ENCODE results near the gene EEF1A2.

EEF1A2 gene

DNA sequence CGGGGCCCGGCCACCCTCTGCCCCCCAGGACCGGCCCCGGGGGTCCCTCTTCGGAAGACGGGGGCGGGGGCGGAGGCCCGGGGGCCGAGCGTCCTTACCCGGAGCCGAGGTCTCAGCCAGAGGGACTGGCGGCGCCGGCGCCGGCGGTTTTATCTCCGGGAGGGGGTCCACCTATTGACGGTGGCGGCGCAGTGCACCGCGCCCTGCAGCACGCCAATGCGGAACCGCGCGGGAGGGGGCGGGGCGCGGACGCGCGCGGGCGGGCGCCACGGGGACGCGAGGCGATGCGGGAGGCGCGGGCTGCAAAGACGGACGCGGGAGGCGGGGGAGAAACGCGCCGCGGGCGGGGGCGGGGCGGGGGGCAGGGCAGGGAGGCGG lies at the start of gene EEF1A2:
Gene EEF1A2, minus strand, starts transcription at position 124 of the 378 bp plus-strand sequence. CDS start 1,320 bp downstream, outside the sequence.
- Mint-ChIP-seq H3K4me3 (peak within 1 kb of the TSS; percentile 46 to 66), H3K27ac (no peak within 1 kb of the TSS), H3K9me3 (no peaks in the 10 kb centered on the region), H3K27me3 (peaks cover 12 to 35% of the 10 kb centered on the region in 2 donors), H3K4me1 (peaks cover 7 to 20% of the 10 kb centered on the region in 2 donors), H3K36me3 (no peaks in the 10 kb centered on the region)
- no peak for DNase-seq
- peak; percentile 40 to 45 for ATAC-seq (replicated peaks)

DNA sequence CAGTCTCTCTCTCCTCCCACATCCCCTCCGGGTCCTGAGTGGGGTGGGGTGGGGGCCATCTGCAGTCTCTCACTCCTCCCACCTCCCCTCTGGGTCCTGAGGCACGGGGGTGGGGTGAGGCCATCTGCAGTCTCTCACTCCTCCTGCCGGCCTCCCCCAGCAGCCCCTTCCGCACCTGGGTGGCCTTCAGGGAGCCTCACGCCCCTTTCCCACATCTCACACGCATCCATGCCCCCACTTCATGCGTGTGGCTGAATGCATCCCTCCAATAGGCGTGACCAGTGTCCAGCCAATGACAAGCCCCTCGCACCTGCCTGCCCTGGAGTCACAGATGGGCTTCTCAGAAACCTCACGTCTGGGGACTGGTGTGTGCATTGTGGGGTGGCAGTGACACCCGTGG lies 49.7 kb upstream of the EEF1A2 start:
- H3K27ac Mint-ChIP-seq, result peak overlapping the region; percentile 31

DNA sequence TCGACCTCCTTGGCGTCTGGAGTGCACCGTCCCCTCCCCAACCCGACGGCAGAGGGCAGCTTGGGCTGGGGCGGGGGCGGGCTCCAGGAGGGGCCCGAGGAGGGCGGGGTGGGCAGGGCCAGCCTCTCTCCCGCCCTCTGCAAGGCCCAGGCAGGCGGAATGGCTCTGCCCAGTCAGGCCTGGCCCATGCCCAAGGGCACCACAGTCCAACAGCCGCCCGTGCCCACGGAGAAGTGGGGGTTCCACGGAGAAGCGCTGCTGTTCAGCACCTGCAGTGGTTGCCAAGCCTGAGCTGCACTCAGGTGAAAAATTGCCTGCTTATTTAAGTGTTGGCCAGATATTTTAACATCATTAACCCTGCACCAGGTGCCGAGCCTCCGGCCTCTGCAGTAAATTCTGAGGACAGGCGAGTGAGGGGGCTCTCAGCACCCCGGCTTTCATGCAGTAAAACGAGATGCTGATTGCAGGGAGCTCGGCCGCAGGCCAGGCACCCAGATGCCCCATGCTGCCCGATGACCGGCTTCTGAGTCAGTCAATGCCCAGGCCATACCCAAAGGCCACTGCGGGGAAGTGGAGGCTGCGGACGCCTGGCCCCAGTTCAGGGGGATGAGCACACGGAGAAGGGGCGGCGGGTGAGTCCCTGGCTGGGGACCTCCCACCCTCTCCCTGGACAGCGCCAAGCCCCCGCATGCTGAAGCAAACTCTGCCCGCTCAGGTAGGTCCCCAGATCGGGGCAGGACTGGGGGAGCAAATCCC lies 49.0 kb upstream of the EEF1A2 start, which contains the start of gene SRMS:
Gene SRMS, minus strand, starts transcription at position 25 of the 756 bp plus-strand sequence. CDS start 286 bp downstream, outside the sequence.
- H3K36me3 Mint-ChIP-seq, result no peaks in the 10 kb centered on the region
- DNase-seq (no peak), ATAC-seq (replicated peaks) (no peak)
- no peak within 1 kb of the TSS for H3K27ac Mint-ChIP-seq
- H3K9me3 Mint-ChIP-seq, result no peaks in the 10 kb centered on the region
- H3K27me3 Mint-ChIP-seq, result peaks cover 7 to 24% of the 10 kb centered on the region in 2 donors
- H3K4me1 Mint-ChIP-seq, result peaks cover 35 to 55% of the 10 kb centered on the region in 2 donors
- H3K4me3 Mint-ChIP-seq, result no peak within 1 kb of the TSS

More for the DNA sequence above, 49.7 kb upstream of the EEF1A2 start:
- peaks cover 33 to 58% of the 10 kb centered on the region in 2 donors for H3K4me1 Mint-ChIP-seq
- no peaks in the 10 kb centered on the region for H3K36me3 Mint-ChIP-seq
- H3K27me3 Mint-ChIP-seq, result peaks cover 7 to 24% of the 10 kb centered on the region in 2 donors
- H3K4me3 Mint-ChIP-seq, result no peak overlapping the region
- no peak for ATAC-seq (replicated peaks)
- H3K9me3 Mint-ChIP-seq, result no peaks in the 10 kb centered on the region
- no peak for DNase-seq

DNA sequence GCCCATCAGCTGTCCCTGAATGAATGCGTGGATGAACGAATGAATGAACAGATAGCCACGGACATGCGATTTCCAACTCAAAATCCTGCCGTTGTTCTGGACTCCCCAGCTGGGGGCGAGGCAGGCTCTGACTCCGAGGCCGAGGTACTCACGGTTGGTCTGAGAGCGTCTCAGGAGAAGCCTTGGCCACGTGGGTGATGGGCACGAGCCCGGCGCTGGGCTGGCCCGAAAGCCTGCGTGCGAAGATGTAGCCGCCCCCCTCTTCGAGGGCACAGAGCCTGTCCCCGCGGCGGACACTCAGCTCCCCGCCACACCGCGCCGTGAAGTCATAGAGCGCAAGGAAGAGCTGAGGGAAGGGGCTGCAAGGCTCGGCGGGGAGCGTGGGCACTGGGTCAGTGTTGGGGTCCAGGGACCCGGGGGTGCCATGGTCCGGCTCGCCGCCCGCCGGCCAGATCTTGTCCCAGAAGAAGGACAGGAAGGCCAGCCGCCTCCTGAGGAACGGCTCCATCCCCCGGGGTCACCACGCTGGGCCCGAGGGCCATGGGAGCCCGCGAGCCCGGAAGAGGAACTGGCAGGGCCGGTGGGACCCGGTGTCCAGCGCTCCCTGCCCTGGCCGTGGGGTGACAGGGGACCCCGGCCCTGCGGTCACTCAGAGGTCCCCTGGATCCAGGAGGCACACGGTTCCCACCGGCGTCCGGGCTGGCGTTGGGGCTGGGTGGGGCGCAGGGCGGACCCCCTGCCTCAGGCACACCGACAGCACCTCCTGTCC lies 48.3 kb upstream of the EEF1A2 start:
- no peak overlapping the region for H3K4me3 Mint-ChIP-seq
- no peak for DNase-seq
- peaks cover 34 to 53% of the 10 kb centered on the region in 2 donors for H3K4me1 Mint-ChIP-seq
- peaks cover 7 to 24% of the 10 kb centered on the region in 2 donors for H3K27me3 Mint-ChIP-seq
- H3K9me3 Mint-ChIP-seq, result no peaks in the 10 kb centered on the region
- H3K36me3 Mint-ChIP-seq, result no peaks in the 10 kb centered on the region
- ATAC-seq (replicated peaks), result no peak
- H3K27ac Mint-ChIP-seq, result no peak overlapping the region

DNA sequence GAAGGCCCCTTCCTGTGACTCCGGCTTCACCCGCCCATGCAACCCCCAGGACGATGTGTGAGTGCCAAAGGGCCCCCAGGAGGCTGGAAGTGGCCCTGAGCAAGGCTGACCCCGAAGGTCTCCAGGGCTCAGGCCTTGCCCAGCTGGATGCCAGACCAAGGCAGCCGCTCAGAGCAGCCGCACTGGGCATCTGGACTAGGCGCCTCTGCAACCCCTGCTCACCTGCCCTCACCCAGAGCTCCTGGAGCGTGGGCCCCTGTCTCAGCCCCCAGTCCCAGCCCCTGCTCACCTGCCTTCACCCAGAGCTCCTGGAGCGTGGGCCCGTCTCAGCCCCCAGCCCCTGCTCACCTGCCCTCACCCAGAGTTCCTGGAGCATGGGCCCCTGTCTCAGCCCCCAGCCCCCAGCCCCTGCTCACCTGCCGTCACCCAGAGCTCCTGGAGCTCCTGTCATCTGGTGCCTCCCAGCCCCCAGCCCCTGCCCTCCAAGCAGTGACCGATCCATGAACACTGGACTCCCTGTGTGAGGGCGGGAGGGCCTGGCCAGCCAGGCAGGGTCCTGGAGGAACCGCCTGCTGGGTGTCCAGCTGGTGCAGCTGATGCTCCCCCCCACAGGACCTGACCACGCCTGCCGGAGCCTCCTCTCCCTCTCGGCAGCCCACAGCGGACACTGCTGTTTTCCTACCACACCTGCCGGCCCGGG lies 47.5 kb upstream of the EEF1A2 start:
- no peaks in the 10 kb centered on the region for H3K36me3 Mint-ChIP-seq

DNA sequence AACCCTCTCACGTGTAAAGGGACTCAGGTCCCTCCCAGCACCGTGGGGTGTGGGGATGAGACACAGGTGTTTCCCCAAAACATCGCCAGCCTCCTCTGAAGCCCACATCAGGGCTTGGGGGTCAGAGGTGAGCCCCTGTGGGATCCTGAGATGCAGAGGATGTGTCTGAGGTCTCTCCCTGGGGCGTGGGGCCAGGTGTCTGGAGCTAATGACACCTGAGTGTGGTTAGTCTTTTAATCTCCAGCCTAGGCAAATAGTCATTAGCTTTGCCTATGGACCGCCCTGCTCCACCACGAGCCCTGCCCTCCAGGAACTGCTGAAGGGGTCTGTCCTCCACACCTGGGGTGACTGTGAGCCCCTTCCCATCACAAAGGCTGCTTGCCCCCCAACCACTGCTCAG lies 46.9 kb upstream of the EEF1A2 start:
- Mint-ChIP-seq H3K4me3 (no peak overlapping the region), H3K9me3 (no peaks in the 10 kb centered on the region), H3K27me3 (peaks cover 7 to 24% of the 10 kb centered on the region in 2 donors), H3K36me3 (no peaks in the 10 kb centered on the region), H3K4me1 (peaks cover 31 to 50% of the 10 kb centered on the region in 2 donors), H3K27ac (no peak overlapping the region)
- ATAC-seq (replicated peaks) (no peak), DNase-seq (no peak)

More for the DNA sequence above, 47.5 kb upstream of the EEF1A2 start:
- Mint-ChIP-seq H3K27ac (no peak overlapping the region), H3K27me3 (peaks cover 7 to 24% of the 10 kb centered on the region in 2 donors), H3K9me3 (no peaks in the 10 kb centered on the region), H3K4me1 (peaks cover 34 to 50% of the 10 kb centered on the region in 2 donors), H3K4me3 (no peak overlapping the region)
- ATAC-seq (replicated peaks) (no peak), DNase-seq (no peak)

DNA sequence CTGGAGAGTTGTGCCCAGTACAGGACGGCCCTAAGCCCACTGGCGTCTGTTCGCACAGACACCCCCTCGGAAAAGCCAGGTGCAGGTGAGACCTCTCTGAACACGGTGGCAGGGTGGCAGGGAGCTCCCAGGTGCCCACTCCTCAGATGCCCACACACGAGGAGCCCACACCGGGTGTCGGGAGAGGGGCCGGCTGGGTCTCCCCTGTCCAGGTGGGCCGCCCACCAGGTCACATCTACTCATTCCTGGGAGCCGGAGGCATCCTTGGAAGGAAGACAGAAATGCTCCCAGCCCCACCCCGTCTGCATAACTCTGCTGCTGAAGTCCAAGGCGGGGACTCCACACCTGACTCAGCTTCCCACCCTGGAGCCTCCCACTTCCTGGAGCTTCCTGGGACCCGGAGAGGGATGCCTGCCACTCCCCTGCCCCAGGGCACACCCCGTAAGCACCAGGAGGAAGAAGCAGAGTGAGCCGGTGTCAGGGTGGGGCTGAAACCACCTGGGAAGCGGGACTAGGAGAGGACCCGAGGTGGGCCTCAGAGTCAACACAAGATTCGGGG lies 46.2 kb upstream of the EEF1A2 start:
- ATAC-seq (replicated peaks), result no peak
- H3K4me3 Mint-ChIP-seq, result no peak overlapping the region

DNA sequence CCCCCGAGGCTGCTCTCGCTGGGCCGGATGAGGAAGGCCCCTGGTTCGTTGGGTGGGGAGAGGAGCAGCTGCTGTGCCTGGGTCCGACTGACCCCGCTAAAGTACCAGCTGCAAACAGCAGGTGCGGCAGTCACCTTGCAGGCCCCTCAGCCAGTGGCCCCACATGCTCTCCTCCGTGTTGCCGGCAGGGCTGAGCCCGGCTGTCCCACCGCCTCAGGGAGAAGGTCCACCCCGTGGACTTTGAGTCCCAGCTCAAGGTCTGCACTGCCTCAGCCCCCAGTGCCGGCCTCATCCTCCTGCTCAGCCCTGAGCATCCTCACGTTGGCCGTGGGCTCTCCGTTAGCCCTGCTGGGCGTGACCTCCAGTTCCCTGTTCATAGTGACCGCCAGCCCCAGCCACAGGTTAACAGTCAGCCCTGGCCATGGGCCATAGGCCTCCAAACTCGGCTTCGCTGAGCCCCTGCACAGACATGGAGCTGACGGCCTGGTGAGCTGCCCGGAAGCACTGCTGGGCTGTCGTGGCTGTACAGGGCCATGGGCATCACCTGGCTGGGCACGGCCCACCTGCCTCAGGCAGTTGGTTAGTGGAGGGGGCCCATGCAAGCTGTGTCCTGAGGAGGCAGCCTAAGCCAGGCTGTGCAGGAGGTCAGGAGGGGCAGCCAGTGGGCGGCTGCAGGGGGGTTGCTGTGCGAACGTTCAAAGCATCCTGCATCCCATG lies 45.5 kb upstream of the EEF1A2 start:
- Mint-ChIP-seq H3K4me1 (peaks cover 31 to 48% of the 10 kb centered on the region in 2 donors), H3K36me3 (no peaks in the 10 kb centered on the region), H3K27ac (no peak overlapping the region), H3K27me3 (peaks cover 3 to 14% of the 10 kb centered on the region in 2 donors), H3K4me3 (no peak overlapping the region), H3K9me3 (no peaks in the 10 kb centered on the region)
- ATAC-seq (replicated peaks), result no peak
- DNase-seq, result no peak

More for the DNA sequence above, 46.2 kb upstream of the EEF1A2 start:
- Mint-ChIP-seq H3K4me1 (peaks cover 33 to 52% of the 10 kb centered on the region in 2 donors), H3K9me3 (no peaks in the 10 kb centered on the region), H3K36me3 (no peaks in the 10 kb centered on the region), H3K27ac (no peak overlapping the region), H3K27me3 (peaks cover 5 to 21% of the 10 kb centered on the region in 2 donors)
- DNase-seq, result no peak

DNA sequence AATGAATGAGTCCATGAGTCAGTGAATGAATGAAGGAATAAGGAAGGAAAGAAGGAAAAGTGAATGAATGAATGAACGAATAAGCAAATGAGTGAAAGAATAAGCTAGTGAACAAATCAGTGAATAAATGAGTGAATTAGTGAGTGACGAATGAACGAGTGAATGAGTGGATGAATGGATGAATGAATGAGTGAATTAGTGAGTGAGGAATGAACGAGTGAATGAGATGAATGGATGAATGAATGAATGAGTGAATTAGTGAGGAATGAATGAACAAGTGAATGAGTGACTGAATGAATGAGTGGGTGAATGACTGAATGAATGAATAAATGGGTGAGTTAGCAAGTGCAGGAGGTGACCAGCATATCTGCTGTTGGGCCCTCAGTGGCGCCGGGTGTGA lies 44.9 kb upstream of the EEF1A2 start:
- Mint-ChIP-seq H3K9me3 (no peaks in the 10 kb centered on the region), H3K27me3 (peaks cover 3 to 10% of the 10 kb centered on the region in 2 donors), H3K4me1 (peaks cover 33 to 51% of the 10 kb centered on the region in 2 donors), H3K27ac (no peak overlapping the region), H3K4me3 (no peak overlapping the region), H3K36me3 (no peaks in the 10 kb centered on the region)
- ATAC-seq (replicated peaks) (no peak), DNase-seq (no peak)

DNA sequence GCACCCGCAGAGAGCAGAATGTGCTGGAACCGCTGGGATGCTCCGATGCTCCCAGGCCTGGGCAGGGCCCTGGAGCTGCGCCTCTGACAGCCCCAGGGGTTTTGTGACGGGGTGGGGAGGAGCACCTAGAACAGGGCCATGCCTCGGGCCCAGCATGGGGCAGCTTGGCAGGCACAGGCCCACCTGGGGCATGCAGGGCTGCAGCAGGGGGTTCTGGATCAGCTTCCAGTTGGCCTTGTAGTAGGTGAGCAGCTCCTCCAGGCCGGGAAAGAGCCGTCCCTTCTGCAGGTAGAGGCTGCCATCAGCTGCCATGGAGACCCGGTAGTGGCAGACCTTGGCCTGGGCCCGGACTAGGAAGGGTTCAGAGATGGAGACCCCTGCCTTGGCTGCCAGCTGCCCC lies 44.2 kb upstream of the EEF1A2 start:
- Mint-ChIP-seq H3K9me3 (no peaks in the 10 kb centered on the region), H3K36me3 (no peaks in the 10 kb centered on the region), H3K4me3 (peak overlapping the region in 1 of 2 donors; percentile 37), H3K27ac (peak overlapping the region; percentile 70), H3K27me3 (peaks cover 0 to 7% of the 10 kb centered on the region in 2 donors), H3K4me1 (peaks cover 30 to 57% of the 10 kb centered on the region in 2 donors)
- ATAC-seq (replicated peaks) (peak; percentile 7 to 26), DNase-seq (no peak)

DNA sequence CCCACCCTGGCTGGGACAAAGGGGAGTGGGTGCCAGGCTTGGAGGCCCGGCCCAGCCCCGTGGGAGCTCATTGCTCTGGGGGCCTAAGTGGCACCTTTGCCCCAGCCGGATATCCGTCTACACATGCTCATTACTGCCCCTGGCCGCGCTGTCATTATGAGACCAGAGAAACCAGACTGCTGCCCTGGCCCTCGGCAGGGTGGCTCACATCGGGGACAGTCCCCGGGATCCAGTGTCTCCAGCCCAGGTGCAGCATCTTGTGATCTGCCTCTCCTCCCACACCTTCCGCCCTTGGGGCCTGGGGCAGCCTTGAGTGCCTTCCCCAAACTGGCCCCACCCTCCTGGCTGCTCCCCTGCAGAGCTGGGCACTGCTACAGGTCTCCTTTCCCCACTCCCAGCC lies 43.8 kb upstream of the EEF1A2 start:
- DNase-seq, result peak; percentile 71

DNA sequence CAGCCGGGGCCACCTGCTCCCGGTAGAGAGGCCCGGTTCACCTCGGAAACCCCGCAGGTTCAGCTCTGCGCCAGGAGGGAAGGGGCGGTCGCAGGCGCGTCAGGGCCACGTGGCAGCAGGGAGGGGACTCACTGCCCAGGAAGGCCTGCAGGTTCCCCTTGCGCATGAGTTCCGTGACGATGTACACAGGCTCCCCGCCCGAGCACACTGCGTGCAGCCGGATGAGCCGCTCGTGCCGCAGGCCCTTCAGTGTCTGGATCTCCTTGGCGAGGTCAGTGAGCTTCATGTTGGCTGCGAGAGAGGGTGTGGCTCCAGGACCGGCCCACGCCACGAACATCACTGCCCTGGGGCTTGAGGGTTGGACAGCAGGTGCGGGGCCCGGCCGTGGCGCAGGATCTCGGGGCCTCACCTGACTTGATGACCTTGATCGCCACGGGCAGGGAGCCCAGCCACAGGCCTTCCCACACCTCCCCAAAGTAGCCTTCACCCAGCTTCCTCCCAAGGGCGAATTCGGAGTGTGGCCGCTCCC lies 43.2 kb upstream of the EEF1A2 start:
- ATAC-seq (replicated peaks) (no peak), DNase-seq (no peak)
- Mint-ChIP-seq H3K9me3 (no peaks in the 10 kb centered on the region), H3K4me1 (peaks cover 36 to 66% of the 10 kb centered on the region in 2 donors), H3K36me3 (no peaks in the 10 kb centered on the region), H3K4me3 (peak overlapping the region; percentile 21 to 46), H3K27me3 (peaks cover 0 to 7% of the 10 kb centered on the region in 2 donors), H3K27ac (no peak overlapping the region)

More for the DNA sequence above, 43.8 kb upstream of the EEF1A2 start:
- peaks cover 32 to 61% of the 10 kb centered on the region in 2 donors for H3K4me1 Mint-ChIP-seq
- H3K9me3 Mint-ChIP-seq, result no peaks in the 10 kb centered on the region
- ATAC-seq (replicated peaks), result peak; percentile 40 to 59
- H3K36me3 Mint-ChIP-seq, result no peaks in the 10 kb centered on the region
- H3K27me3 Mint-ChIP-seq, result peaks cover 0 to 7% of the 10 kb centered on the region in 2 donors
- H3K4me3 Mint-ChIP-seq, result peak overlapping the region in 1 of 2 donors; percentile 37
- peak overlapping the region; percentile 70 for H3K27ac Mint-ChIP-seq

DNA sequence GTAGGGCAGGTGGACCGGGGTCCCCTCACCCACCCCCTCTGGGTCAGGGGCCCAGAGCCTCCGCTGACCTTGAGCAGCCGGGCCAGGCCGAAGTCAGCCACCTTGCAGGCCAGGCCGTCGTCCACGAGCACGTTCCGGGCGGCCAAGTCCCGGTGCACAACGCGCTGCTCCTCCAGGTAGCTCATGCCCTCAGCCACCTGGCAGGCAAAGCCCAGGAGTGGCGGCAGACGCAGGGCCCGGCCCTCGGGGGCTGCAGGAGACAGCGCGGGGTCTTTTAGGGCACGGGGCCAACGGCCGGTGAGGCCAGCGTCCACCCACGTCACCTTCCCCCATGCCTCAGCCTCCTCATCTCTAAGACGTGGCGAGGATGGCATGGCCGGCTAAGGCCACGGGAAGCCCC lies 42.5 kb upstream of the EEF1A2 start:
- H3K4me1 Mint-ChIP-seq, result peaks cover 36 to 66% of the 10 kb centered on the region in 2 donors
- no peaks in the 10 kb centered on the region for H3K9me3 Mint-ChIP-seq
- DNase-seq (no peak), ATAC-seq (replicated peaks) (no peak)
- no peaks in the 10 kb centered on the region for H3K27me3 Mint-ChIP-seq
- no peak overlapping the region for H3K27ac Mint-ChIP-seq
- H3K4me3 Mint-ChIP-seq, result no peak overlapping the region
- H3K36me3 Mint-ChIP-seq, result no peaks in the 10 kb centered on the region

Measured in stimulated activated naive B cell treated with anti-CD40 and anti-IgM and Interleukin-4, amounts not matched to agents 10 μg/mL and 1 μg/mL and 100 μg/mL, for 72 hours (primary cell).